Endodermal cell (in vitro differentiated cells): ENCODE data around the gene LSP1. TPM values are rescaled to one million over a fixed set of nuclear protein-coding genes. Genes with fewer than 3 reads are reported as not detected.

Experiments used
- DNase-seq: peaks from one replicate; pipeline ENCODE4 v3.0.0-alpha.2; 2017
- H3K27ac ChIP-seq: 2 replicates; pipeline ENCODE4 v1.5.1; 2013; ENCODE audit warnings: mild to moderate bottlenecking, low read depth, low read length, moderate library complexity
- H3K27me3 ChIP-seq: 2 replicates; pipeline ENCODE4 v1.6.1; 2013; ENCODE audit warnings: mild to moderate bottlenecking, low read length, moderate library complexity; ENCODE audit not compliant: insufficient read depth, control insufficient read depth, poor library complexity, severe bottlenecking
- H3K36me3 ChIP-seq: 2 replicates; pipeline ENCODE4 v1.7.0; 2013; ENCODE audit warnings: mild to moderate bottlenecking, low read length, moderate library complexity; ENCODE audit not compliant: control insufficient read depth, insufficient read depth
- H3K4me1 ChIP-seq: one replicate; pipeline ENCODE4 v1.7.0; 2013; ENCODE audit warnings: low read length; ENCODE audit not compliant: control insufficient read depth, insufficient read depth
- H3K4me3 ChIP-seq: 2 replicates; pipeline ENCODE4 v1.5.1; 2013; ENCODE audit warnings: mild to moderate bottlenecking, low read length, moderate library complexity
- H3K9ac ChIP-seq: 2 replicates; pipeline ENCODE4 v1.6.1; 2013; ENCODE audit warnings: mild to moderate bottlenecking, low read length, moderate library complexity; ENCODE audit not compliant: poor library complexity, severe bottlenecking; ENCODE audit errors: extremely low read depth
- H3K9me3 ChIP-seq: 2 replicates; pipeline ENCODE4 v1.6.1; 2013; ENCODE audit warnings: mild to moderate bottlenecking, low read length, moderate library complexity; ENCODE audit not compliant: control insufficient read depth
- H3K27ac Mint-ChIP-seq: 2 replicates; pipeline ENCODE4 v1.8.0; 2020; ENCODE audit warnings: mixed read lengths
- H3K27me3 Mint-ChIP-seq: 2 replicates; pipeline ENCODE4 v1.8.0; 2021; ENCODE audit warnings: mild to moderate bottlenecking, mixed read lengths; ENCODE audit not compliant: insufficient read depth
- H3K36me3 Mint-ChIP-seq: 2 replicates; pipeline ENCODE4 v1.8.0; 2020; ENCODE audit warnings: low read depth, mixed read lengths
- H3K4me1 Mint-ChIP-seq: 2 replicates; pipeline ENCODE4 v1.8.0; 2020; ENCODE audit warnings: mixed read lengths
- H3K4me3 Mint-ChIP-seq: 2 replicates; pipeline ENCODE4 v1.8.0; 2020; ENCODE audit warnings: mild to moderate bottlenecking, moderate library complexity, mixed read lengths
- H3K9me3 Mint-ChIP-seq: 2 replicates; pipeline ENCODE4 v1.8.0; 2020; ENCODE audit warnings: mild to moderate bottlenecking, mixed read lengths
- CTCF ChIP-seq: fragments of 200-600 bp; sonication (generic); conservative IDR thresholded peaks from 2 replicates; pipeline ENCODE4 v1.5.0; 2021; ENCODE audit warnings: antibody characterized with exemption, mild to moderate bottlenecking
- WGBS, 2 experiments: methylation state at CpG; one replicate each; pipeline versions ENCODE4 v1.1.5 to v1.1.7; 2013; ENCODE audit warnings: missing lambda C conversion rate in 2 of 2, mixed read lengths in 1 of 2; ENCODE audit not compliant: insufficient coverage in 1 of 2, insufficient read length in 1 of 2; 5-methylcytosine and 5-hydroxymethylcytosine counted together
- total RNA-seq, 2 donors: library from RNA; stranded (reverse); fragmentation: NEBNext Ultra II Directional in 1 of 2; extraction: Animal tissue kit (Norgen Biotek cat#: 25700) in 1 of 2; gene quantifications; 2 replicates in 1 of 2; 3 replicates in 1 of 2; pipeline ENCODE4 v1.2.1, GENCODE V29; 2021

Gene LSP1
- total RNA-seq, 2 donors from 2014 or later = not detected

- H3K9me3 Mint-ChIP-seq = no peaks in the 10 kb centered on the region
- H3K36me3 ChIP-seq = no peaks in the 10 kb centered on the region
- H3K4me3 ChIP-seq = no peak overlapping the region
- no peak overlapping the region for H3K4me3 Mint-ChIP-seq
- no peak for TF ChIP-seq CTCF
- no peak overlapping the region for H3K9ac ChIP-seq
- H3K36me3 Mint-ChIP-seq = no peaks in the 10 kb centered on the region
- no peaks in the 10 kb centered on the region for H3K27me3 ChIP-seq
- no peaks in the 10 kb centered on the region for H3K4me1 ChIP-seq
- no peaks in the 10 kb centered on the region for H3K4me1 Mint-ChIP-seq
- no peak overlapping the region for H3K27ac Mint-ChIP-seq
- H3K9me3 ChIP-seq = no peaks in the 10 kb centered on the region
- DNase-seq = no peak
- H3K27ac ChIP-seq = no peak overlapping the region
- peaks cover 2% of the 10 kb centered on the region for H3K27me3 Mint-ChIP-seq
- 82 to 89% methylated on average over 7 to 23 of the region's 23 CpGs for WGBS, 2 experiments
Observed at GRCh38 chr11:1844221-1845094, 8.4 kb upstream of the LSP1 start.

- no peak overlapping the region for H3K27ac Mint-ChIP-seq
- H3K4me3 Mint-ChIP-seq = no peak overlapping the region
- H3K4me1 ChIP-seq = no peaks in the 10 kb centered on the region
- no peak for DNase-seq
- no peaks in the 10 kb centered on the region for H3K36me3 ChIP-seq
- H3K27me3 ChIP-seq = no peaks in the 10 kb centered on the region
- H3K4me1 Mint-ChIP-seq = no peaks in the 10 kb centered on the region
- no peak overlapping the region for H3K4me3 ChIP-seq
- H3K27ac ChIP-seq = no peak overlapping the region
- H3K9ac ChIP-seq = no peak overlapping the region
- no peak for TF ChIP-seq CTCF
- no peaks in the 10 kb centered on the region for H3K9me3 ChIP-seq
- 79 to 87% methylated on average over 1 of the region's 1 CpG for WGBS, 2 experiments
- no peaks in the 10 kb centered on the region for H3K36me3 Mint-ChIP-seq
- peaks cover 2% of the 10 kb centered on the region for H3K27me3 Mint-ChIP-seq
- no peaks in the 10 kb centered on the region for H3K9me3 Mint-ChIP-seq
Observed at GRCh38 chr11:1845095-1845429, 7.8 kb upstream of the LSP1 start.

- no peak overlapping the region for H3K27ac Mint-ChIP-seq
- no peaks in the 10 kb centered on the region for H3K4me1 Mint-ChIP-seq
Observed at GRCh38 chr11:1845561-1846452, 7.1 kb upstream of the LSP1 start.

More at GRCh38 chr11:1845561-1846452, 7.1 kb upstream of the LSP1 start:
- Histone ChIP-seq H3K27me3 (no peaks in the 10 kb centered on the region), H3K4me1 (no peaks in the 10 kb centered on the region), H3K9me3 (no peaks in the 10 kb centered on the region), H3K4me3 (no peak overlapping the region), H3K27ac (no peak overlapping the region), H3K9ac (no peak overlapping the region), H3K36me3 (no peaks in the 10 kb centered on the region)
- no peak for TF ChIP-seq CTCF
- DNase-seq = no peak
- Mint-ChIP-seq H3K4me3 (no peak overlapping the region), H3K36me3 (no peaks in the 10 kb centered on the region), H3K9me3 (no peaks in the 10 kb centered on the region), H3K27me3 (peaks cover 2% of the 10 kb centered on the region)
- WGBS, 2 experiments = 85 to 91% methylated on average over 5 to 21 of the region's 21 CpGs
